ENCODE results near the gene CDON.

DNA sequence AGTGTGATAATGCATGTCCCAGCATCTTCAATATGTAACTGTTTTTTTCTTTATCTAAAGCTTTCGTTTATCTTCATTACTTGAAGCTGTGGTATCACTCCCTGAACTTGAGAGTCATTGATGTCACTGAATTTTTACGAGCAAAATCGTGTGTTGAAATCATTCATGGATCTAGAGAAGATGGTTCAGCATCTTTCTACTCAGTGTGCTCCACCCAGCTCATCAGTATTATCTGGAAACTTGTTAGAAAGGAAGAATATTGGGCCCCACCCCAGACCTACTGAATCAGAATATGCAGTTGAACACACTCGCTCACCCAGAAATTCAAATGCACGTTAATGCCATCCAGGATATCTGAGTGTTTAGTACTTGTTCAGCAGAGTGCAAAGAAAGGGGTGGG lies 8.3 kb downstream of the CDON start:
- TF ChIP-seq DPF2 (CRISPR knock-in tag; IDR thresholded peaks at IDR 0.05; ENCODE audit: borderline replicate concordance, low read depth) (no peak), POLR2A (IDR thresholded peaks at IDR 0.05; ENCODE audit: insufficient read depth in 1 of 2, low read depth in 2 of 2, low read length in 2 of 2) (no peak), ZNF772 (CRISPR knock-in tag; IDR thresholded peaks at IDR 0.05) (no peak), CTCF (CRISPR knock-in tag; IDR thresholded peaks at IDR 0.05) (no peak), ZHX1 (CRISPR knock-in tag; IDR thresholded peaks at IDR 0.05; ENCODE audit: low read depth) (no peak), SP2 (CRISPR knock-in tag; IDR thresholded peaks at IDR 0.05) (no peak), ZSCAN12 (CRISPR knock-in tag; IDR thresholded peaks at IDR 0.05) (no peak), ZNF350 (CRISPR knock-in tag; IDR thresholded peaks at IDR 0.05; ENCODE audit: borderline replicate concordance, low read depth) (no peak), ERF (CRISPR knock-in tag; IDR thresholded peaks at IDR 0.05) (no peak), MAZ (IDR thresholded peaks at IDR 0.05; ENCODE audit: borderline replicate concordance, low read depth, low read length) (no peak), MAZ (CRISPR knock-in tag; IDR thresholded peaks at IDR 0.05; ENCODE audit: low read depth) (no peak), ZNF841 (CRISPR knock-in tag; IDR thresholded peaks at IDR 0.05; ENCODE audit: borderline replicate concordance) (no peak), ZNF282 (IDR thresholded peaks at IDR 0.05; ENCODE audit: partially characterized antibody) (no peak)
- TF ChIP-seq, protein P1, sequence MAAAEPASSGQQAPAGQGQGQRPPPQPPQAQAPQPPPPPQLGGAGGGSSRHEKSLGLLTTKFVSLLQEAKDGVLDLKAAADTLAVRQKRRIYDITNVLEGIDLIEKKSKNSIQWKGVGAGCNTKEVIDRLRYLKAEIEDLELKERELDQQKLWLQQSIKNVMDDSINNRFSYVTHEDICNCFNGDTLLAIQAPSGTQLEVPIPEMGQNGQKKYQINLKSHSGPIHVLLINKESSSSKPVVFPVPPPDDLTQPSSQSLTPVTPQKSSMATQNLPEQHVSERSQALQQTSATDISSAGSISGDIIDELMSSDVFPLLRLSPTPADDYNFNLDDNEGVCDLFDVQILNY (CRISPR knock-in tag; conservative IDR thresholded peaks at IDR 0.05) = no peak
- TF ChIP-seq, protein P2, sequence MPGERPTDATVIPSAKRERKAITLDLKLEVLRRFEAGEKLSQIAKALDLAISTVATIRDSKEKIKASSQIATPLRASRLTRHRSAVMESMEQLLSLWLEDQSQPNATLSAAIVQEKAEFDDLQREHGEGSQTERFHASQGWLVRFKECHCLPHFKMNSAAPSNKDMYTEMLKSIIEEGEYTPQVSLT (CRISPR knock-in tag; IDR thresholded peaks at IDR 0.05; ENCODE audit: borderline replicate concordance, low read depth) = no peak

Data from HepG2 (cell line).